DMS79 treated with DMSO at 0.1 percent for 48 hours (cell line): ENCODE results near the gene EDN2.

ENCODE experiments used
- DNase-seq: peaks from one replicate; lab custom pipeline; 2025; lab: John Stamatoyannopoulos, UW

EDN2 gene

DNA sequence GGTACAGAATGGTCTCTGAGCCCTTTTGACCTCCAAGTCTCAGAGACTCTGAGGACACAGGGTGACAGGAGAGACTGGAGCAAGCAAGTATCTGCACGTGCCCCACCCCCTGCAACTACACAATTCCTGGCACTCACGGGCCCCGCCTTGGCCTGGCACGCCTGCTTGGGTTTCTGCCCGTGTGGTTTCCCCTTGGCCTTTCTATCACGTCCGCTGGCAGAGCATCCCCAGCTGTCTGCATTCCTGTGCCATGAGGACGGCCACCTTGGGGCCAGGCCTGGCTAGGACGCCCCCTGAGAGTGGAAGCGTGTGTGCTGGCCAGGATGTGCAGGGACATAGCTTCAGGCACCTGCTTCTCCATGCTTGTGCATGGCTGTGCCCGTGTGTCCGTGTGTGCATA, 14.3 kb upstream of the EDN2 start:
- DNase-seq, result no peak

GRCh38 chr1:41498391-41498790, 13.9 kb upstream of the EDN2 start:
- no peak for DNase-seq

- DNase-seq, result no peak
These were observed 13.1 kb upstream of the EDN2 start for GRCh38 chr1:41497461-41498030.

DNA sequence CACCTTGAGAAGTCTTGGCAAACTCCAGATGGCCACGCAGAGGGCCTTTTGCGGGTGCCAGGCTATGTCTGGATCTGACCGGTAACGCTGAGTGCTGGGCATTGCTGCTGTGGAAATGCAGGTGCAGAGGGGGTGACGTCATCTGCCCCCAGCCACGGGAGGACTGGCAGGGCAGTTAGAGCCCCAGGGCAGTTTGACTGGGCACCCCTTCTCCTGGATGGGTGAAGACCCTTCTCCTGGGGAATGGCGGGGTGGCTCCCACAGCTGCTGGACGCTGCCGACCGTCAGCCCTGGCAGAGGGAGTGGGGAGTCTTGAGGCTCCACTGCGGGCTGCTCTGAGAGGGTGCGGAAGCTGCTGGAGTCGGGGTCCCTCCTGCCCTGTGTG, 12.6 kb upstream of the EDN2 start:
- DNase-seq, result no peak

- DNase-seq, result peak; percentile 12
These were observed 11.9 kb upstream of the EDN2 start for GRCh38 chr1:41496080-41497055.

DNA sequence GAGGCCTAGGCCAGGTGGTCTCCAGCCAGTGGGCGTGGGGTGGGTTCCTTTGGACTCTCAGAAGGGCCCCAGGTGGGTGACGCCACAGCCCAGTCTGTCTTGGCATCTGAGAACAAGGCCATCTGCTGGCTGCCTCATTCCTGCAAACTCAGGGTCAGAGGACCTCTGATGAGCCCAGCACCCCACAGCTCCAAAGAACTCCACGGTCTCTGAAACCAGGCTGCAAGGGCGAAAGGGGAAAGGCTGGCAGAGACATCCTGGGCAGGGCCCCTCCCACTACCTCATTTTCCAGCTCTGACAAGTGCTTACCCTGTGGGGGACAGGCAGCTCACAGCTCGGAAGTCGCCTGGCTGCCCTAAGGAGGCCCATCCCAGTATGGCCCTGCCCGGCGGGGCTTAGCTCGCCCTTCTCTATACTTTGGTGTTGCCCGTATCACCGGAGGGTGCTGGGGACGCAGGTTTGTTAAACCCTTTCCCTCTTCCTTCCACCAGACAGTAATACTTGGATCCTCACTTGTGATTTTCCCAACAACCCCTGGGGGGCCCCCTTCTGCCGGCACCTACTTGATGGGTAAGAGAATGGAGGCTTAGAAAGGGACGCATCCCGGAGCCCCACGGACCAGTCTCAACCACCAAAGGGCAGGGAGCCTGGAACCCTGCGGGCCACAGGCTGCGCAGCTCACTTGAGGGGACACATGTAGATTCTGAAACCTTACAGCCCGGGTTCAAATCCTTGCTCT, 10.9 kb upstream of the EDN2 start:
- DNase-seq, result no peak

DNA sequence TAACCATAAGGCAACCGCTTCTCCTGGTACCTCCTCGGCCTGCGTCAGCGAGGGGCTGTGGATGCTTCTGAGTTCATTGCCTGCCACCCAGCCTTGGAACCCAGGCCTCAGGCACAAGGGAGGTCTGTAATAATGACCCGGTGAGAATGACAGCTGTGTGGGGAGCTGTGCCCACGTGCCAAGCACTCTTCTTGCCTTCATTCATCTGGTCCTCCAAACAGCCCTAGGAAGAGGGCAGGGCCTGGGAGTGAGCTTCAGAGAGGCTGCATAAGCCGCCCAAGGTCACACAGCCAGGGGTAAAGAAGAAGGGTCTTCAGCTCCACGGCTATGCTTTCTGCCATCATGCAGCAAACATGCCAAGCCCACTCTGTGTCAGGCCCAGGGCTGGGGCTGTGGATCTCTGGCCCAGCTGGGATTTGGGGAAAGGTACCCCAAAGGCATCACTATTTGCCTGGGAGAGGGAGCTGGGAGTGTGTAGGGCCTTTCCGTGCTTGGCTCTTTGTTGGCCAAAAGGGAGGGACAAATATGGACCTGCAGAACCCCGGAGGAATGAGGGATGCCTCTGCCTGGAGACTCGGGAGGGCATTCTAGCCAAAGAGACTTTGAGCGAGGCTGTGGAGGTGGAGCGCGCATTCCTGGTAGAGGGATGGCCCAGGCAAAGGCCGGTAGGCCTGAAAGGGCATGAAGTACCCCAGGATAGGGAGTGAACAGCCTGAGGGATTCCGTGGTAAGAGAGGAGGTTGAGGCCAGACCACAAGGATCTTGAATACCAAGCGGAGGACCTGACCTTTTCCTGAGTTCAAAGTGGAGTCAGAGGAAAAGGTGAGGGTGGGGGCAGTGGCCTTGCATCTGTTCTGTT, 10.1 kb upstream of the EDN2 start:
- no peak for DNase-seq

DNA sequence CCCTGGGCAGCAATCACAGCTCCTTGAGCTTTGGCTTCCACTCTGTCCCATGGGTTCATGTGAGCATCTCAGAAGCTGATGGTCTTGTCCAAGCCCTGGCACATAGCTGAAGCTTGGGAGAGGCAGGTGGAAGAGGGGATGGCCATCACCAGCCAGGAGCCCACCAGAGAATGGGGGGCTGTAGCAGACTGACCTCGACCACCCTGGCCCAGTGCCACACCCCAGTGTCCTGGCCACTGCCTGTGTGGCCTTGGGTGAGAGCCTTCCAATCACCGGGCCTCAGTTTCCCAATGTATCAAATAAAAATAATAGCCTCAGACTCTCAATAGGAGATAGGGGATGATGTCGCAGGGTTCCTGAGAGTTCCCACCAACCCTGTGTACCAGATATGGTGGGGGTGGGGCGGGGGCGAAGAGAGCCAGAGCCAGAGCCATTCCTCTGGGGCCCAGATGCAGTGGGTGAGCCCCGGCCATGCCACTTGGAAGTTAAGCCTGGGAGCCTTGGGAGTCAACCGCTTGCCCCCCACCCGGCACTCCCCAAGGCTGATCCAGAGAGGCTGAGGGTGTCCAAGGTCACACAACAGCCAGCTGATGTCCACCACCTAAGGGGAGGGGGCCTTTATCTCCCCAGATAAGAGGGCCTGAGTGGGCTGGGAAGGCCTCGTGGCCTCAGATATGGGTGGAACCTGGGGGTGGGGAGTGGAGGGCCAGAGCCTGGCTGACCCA, 9.3 kb upstream of the EDN2 start:
- DNase-seq, result no peak

DNA sequence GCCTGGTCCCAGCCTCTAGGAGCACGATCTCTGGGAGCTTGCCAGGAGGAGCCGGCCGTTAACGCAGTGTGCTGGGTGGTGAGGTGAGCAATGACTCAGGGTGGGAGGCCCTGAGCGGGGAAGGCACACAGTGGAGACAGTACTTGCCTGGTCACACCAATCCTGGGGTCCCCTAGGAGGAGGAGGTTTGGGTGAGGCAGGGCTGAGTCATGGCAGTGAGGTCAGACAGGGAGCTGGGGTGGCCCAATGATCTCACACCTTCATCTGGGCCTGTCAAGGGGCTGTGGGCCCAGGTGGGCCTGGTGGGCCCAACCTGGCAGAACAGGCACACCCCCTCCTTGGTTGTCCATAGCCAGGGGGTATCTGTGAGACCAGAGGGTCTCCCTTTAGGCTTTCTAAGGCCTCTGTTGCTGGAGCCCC, 8.6 kb upstream of the EDN2 start:
- DNase-seq, result no peak

- DNase-seq, result no peak
These were observed 7.9 kb upstream of the EDN2 start for GRCh38 chr1:41492341-41492848.

GRCh38 chr1:41490911-41491310, 6.4 kb upstream of the EDN2 start:
- no peak for DNase-seq

GRCh38 chr1:41489561-41489960, 5.1 kb upstream of the EDN2 start:
- no peak for DNase-seq

- DNase-seq, result no peak
These were observed 3.8 kb upstream of the EDN2 start for GRCh38 chr1:41488040-41488951.

- no peak for DNase-seq
These were observed 2.9 kb upstream of the EDN2 start for GRCh38 chr1:41487126-41488039.

GRCh38 chr1:41486371-41487125, 2.1 kb upstream of the EDN2 start:
- peak; percentile 54 for DNase-seq

GRCh38 chr1:41486053-41486370, 1.5 kb upstream of the EDN2 start:
- DNase-seq, result no peak

DNA sequence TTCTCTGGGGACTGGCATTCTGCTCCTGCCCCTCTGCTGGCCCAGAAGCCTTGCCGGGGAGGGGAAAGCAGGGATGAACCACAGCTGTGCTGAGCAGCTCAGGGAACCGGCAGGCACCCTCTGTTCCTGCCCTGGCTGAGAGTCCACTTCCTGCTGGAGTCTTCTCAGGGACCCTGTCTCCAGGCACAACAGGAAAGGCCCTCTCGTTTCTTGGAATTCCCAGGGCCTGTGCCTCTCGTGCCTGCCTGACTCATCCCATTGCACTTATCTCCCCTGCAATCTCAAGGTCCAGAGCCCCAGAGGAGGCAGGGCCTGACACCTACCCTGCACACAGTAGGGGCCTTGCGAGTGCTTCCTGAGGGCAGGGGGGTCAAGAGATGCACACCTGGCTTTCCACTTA, 1.1 kb upstream of the EDN2 start:
- no peak for DNase-seq

GRCh38 chr1:41483960-41484401, 502 bp downstream of the EDN2 start:
- DNase-seq, result no peak
